Effector CD4-positive, alpha-beta T cell (primary cell): Measurements from ENCODE around the gene ABCC2.

Source experiments
- DNase-seq: peaks from one replicate; pipeline ENCODE4 v3.0.0-alpha.2; 2020

Gene ABCC2

DNA sequence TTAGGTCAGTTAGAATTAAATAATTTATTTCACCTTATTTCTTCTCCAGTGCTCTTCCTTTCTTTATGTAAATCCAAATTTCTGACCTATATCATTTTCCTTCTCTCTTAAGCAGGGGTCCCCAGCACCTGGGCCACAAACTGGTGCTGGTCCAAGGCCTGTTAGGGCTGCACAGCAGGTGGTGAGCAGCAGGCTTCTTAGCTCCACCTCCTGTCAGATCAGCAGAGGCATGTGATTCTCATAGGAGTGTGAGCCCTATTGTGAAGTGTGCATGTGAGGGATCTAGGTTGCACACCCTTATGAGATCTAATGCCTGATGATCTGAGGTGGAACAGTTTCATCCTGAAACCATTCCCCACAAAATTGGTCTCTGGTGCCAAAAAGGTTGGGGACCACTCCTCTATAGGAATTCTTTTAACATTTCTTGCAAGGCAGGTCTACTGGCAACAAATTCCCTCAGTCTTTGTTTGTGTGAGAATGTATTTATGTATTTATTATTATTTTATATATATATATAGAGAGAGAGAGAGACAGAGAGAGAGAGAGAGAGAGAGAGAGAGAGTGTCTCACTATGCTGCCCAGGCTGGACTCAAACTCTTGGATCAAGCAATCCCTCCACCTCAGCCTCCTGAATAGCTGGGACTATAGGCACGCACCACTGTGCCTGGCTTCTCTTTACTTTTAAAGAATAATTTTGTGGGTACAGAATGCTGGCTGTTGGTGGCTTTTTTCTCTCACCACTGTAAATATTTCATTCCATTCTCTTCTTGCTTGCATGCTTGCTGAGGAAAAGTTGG lies 4.3 kb upstream of the ABCC2 start:
- no peak for DNase-seq

DNA sequence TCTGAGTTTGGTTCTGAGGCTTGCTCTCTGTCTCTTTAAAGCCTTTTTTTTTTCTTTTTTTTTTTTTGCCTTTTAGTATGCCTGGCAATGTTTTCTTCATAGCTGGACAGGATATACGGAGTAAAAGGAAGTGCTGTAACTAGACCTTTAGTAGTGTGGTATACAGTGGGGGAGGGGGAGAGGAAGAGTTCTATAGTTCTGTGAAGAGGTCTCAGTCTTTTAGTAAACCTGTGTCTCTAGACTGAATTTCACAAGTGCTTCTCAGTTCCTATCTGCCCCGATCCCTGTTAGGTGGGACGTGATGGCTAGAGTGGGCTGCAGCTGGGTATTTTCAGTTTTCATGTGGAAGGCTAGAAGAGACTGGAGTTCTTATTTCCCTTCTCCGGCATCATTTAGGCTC lies 3.1 kb upstream of the ABCC2 start:
- DNase-seq: no peak

DNA sequence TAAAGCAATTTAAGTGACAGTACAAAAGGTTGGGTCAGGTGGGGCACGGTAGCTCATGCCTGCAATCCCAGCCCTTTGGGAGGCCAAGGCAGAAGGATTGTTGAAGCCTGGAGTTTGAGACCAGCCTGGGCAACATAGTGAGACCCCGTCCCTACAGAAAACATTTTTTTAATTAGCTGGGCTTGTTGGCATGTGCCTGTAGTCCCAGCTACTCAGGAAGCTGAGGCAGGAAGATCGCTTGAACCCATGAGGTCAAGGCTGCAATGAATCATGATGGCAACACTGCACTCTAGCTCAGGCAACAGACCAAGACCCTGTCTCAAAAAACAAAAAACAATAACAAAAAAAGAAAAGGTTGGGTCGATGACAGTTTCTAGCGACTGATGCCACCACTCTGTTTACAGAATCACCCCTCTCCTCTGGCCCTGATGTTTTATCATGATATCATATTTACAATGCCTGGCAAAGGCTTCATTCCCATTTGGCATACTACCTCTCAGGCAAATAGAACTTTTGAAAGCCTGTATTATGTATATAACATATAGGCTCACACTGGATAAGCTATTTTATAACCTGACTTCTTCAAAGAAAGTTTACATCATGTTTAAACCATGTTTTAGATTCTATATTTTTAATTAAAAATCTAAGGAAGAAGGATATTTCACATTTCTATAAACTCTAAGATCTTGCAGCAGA lies 558 bp upstream of the ABCC2 start:
- no peak for DNase-seq

DNA sequence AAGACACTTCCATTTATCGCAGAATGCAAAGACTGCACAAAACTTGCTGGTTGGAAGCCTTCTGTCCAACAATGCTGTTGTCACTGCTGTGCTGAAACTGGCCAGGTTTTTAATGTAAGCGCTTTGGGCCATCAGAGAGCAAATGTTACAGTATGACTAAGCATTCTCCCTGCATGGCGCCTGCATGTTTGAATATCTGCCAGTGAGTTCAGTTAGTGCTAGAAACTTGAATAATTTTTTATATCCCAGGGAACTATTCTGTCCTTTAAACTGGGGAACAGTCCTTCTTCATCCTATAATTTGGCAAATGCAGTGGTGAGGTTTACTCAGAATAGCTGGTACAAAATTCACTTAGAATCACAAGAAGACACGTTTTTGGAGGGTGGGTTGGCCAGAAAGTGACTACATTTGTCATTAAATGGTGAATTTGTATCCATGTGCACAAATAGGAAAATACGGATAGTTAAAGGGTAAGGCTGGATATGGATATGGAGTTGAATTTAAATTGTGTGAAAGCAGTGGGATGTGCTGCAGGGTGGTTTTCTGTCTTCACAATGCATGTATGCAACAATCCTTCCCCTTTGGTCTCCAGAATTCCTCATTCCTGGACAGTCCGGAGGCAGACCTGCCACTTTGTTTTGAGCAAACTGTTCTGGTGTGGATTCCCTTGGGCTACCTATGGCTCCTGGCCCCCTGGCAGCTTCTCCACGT lies 1.7 kb downstream of the ABCC2 start:
- DNase-seq: no peak

GRCh38 chr10:99784727-99785441 lies 2.4 kb downstream of the ABCC2 start:
- DNase-seq: no peak

DNA sequence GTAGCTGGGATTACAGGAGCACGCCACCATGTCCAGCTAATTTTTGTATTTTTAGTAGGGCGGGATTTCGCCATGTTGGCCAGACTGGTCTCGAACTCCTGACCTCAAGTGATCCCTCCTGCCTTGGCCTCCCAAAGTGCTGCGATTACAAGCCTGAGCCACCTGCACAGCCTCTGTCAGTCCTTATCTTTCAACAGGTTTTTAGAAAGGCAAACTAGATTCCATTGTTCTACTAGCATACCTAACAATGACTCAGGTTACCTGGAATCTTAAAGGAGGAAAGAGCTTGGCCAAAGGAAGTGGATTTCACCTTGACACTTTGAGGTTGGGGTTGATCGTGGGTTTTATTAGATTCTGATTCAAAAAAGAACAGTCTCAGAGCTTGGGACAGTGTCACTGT lies 3.2 kb downstream of the ABCC2 start:
- no peak for DNase-seq

- DNase-seq: no peak
These were observed 4.9 kb downstream of the ABCC2 start for GRCh38 chr10:99787311-99787710.

DNA sequence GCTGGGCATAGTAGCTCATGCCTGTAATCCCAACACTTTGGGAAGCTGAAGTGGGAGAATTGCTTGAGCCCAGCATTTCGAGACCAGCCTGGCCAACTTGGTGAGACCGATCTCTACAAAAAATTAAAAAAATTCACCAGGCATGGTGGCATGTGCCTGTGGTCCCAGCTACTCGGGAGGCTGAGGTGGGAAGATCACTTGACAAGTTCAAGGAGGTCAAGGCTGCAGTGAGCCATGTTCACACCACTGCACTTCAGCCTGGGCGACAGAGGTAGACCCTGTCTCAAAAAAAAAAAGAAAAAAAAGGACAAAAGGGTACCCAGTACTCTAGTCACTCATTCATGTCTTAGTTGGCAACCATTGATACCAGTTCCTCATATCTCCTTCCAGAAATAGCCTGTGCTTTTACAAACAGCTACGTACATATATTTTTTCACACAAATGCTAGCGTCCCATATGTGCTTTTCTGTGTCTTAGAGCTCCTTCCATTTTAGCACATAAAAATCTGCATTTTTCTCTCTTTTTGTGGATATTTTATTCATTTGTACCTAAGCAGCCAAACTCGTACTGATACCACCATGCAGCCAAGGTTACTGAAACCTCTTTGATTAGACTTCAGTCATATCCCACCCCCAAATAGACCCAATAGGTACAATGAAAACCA lies 5.5 kb downstream of the ABCC2 start:
- no peak for DNase-seq

- no peak for DNase-seq
These were observed 6.3 kb downstream of the ABCC2 start for GRCh38 chr10:99788598-99789256.

DNA sequence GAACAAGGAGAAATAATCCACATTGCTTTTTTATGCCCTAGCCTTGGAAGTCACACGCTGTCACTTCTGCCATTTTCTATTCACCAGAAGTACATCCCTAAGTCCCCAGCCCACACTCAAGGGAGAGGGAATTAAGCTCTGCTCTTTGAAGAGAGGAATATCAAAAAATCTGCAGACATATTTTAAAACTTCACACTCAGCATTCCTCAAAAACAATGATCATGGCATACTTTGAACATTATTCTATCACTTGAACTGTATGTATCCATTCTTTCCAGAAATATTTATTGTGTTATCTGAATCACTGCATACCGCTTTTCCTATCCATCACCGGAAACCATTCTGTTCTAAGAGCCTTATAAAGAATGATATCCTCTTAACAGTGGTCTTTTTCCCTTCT lies 9.4 kb downstream of the ABCC2 start:
- DNase-seq: no peak

GRCh38 chr10:99793819-99794218 lies 11.4 kb downstream of the ABCC2 start:
- DNase-seq: no peak

- no peak for DNase-seq
These were observed 14.5 kb downstream of the ABCC2 start for GRCh38 chr10:99796928-99797327.

GRCh38 chr10:99798031-99798430 lies 15.6 kb downstream of the ABCC2 start:
- no peak for DNase-seq

DNA sequence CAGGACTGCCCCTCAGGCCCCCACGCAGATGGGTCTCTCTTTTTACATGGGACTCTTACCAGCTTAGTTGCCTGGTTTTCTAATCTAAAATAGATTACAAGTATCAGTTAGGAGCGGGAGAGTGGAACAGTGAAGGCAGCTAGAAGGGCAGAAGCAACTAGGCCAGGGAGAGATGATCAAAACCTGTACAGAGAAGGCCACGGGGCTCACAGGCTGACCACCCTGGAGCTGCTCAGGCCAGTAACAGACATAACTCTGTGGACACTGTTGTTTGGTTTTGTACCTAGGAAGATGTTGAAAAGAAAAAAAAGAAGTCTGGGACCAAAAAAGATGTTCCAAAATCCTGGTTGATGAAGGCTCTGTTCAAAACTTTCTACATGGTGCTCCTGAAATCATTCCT lies 16.5 kb downstream of the ABCC2 start:
- no peak for DNase-seq

DNA sequence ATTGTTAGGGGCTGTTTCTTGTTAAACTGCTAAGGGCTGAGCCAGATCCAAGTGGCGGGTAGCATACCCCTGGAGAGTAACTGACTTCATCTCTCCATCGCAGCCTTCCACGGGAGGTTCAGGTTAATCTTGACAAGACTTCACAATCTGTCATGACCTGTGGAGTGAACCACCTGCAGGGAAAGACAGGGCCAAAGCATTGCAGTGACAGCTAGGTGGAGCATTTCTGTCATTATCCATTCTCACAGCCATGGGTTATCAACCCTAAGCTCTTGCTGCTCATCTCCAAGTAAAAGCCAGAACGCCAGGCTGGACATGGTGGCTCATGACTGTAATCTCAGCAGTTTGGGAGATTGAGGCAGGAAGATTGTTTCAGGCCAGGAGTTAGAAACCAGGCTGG lies 17.2 kb downstream of the ABCC2 start:
- DNase-seq: no peak

DNA sequence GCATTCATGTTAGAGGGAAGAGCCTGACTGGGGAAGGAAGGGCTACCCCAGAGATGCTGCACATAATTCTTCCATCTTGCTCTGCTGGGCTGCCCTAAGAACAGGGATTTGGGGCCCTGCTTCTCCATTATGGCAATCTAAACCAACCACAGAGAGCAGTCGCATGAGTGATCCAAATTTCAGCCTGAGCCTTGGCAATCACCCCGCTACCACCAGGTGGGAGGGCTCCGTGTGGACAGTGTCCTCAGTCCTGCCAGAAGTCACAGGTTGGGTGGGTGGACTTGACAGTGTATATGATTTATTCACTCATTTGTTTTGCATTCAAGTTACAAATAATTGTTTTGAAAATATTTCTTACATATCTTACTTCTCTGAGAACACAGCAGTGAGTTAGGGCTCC lies 22.0 kb downstream of the ABCC2 start:
- DNase-seq: no peak

- DNase-seq: no peak
These were observed 22.8 kb downstream of the ABCC2 start for GRCh38 chr10:99805190-99805589.

DNA sequence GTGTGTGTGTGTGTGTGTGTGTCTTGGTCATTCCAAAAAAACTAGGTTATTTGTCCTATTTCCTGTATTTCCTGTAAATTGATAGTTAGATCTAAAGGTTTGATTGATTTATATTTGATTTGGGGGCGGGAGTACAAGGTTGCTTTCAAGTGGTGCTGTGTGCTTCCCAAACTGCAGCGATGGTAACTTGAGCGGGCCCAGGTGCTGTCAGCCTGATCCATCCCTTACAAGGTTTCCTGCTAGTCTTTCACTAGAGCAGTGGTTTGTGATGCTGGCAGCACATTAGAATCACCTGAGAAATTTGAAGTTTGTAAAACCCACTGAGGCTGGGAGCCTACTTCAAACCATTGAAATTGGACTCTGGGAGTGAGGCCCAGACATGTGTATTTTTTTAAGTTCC lies 23.7 kb downstream of the ABCC2 start:
- no peak for DNase-seq

- DNase-seq: no peak
These were observed 25.3 kb downstream of the ABCC2 start for GRCh38 chr10:99807786-99808185.

- no peak for DNase-seq
These were observed 25.8 kb downstream of the ABCC2 start for GRCh38 chr10:99808270-99808669.

DNA sequence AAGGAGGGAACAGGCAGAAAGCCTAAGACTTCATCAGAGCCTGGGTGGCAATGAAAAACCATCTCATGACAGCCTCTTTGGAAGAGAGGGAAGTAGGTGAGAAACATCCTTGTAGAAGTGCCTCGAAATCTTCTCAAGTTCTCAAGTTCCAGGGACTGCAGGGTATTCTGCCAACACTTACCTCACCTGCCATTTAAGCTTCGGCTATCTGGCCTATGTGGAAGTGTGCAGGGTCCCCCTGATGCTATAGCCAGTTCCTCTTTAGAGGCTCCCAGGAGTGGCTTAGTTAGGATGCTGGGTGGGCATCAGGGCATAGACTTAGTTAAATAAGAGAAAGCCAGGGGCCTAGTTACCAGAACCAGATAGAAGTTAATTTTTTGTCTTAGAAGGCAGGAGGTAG lies 27.0 kb downstream of the ABCC2 start:
- DNase-seq: no peak
